ENCODE data around the gene FMN1.

Gene FMN1

GRCh38 chr15:33194237-33194636, 277 bp downstream of the FMN1 start:
- Mint-ChIP-seq H3K27me3 (ENCODE audit: low read depth) (peaks cover 28% of the 10 kb centered on the region), H3K4me3 (peak overlapping the region; percentile 84 to 87 (median 87)), H3K9me3 (no peaks in the 10 kb centered on the region), H3K36me3 (ENCODE audit: low read depth) (no peaks in the 10 kb centered on the region), H3K4me1 (peaks cover 7% of the 10 kb centered on the region), H3K27ac (peak overlapping the region in 2 of 3 experiments; percentile 55 to 85)
- TF ChIP-seq, protein P1, sequence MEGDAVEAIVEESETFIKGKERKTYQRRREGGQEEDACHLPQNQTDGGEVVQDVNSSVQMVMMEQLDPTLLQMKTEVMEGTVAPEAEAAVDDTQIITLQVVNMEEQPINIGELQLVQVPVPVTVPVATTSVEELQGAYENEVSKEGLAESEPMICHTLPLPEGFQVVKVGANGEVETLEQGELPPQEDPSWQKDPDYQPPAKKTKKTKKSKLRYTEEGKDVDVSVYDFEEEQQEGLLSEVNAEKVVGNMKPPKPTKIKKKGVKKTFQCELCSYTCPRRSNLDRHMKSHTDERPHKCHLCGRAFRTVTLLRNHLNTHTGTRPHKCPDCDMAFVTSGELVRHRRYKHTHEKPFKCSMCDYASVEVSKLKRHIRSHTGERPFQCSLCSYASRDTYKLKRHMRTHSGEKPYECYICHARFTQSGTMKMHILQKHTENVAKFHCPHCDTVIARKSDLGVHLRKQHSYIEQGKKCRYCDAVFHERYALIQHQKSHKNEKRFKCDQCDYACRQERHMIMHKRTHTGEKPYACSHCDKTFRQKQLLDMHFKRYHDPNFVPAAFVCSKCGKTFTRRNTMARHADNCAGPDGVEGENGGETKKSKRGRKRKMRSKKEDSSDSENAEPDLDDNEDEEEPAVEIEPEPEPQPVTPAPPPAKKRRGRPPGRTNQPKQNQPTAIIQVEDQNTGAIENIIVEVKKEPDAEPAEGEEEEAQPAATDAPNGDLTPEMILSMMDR (IDR thresholded peaks at IDR 0.05; ENCODE audit: unreplicated experiment in 3 of 3) = no peak

DNA sequence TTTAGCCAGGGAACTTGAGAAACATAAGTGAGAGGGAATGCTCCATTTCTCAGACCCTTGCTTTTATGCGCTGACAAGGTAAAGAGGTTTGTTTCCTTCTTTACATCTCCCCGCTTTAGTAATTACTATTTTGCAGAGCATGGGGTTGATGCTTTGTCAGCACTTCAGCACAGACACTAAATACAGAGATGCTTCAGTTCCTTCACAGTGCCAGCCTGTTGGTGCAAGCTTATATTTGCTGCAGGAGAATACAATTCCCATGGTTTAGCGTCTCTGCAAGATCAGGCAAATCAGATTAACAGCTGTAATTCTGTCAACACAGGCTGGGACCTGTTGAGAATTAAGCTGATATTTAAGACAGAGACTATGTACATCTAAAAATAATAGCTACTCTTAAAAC, 2.9 kb downstream of the FMN1 start:
- no peaks in the 10 kb centered on the region for H3K9me3 Mint-ChIP-seq
- H3K27me3 Mint-ChIP-seq (ENCODE audit: low read depth) = peaks cover 28% of the 10 kb centered on the region
- no peak overlapping the region for H3K4me3 Mint-ChIP-seq
- TF ChIP-seq, protein P1 (IDR thresholded peaks at IDR 0.05; ENCODE audit: unreplicated experiment in 3 of 3) = no peak
- peaks cover 7% of the 10 kb centered on the region for H3K4me1 Mint-ChIP-seq
- no peaks in the 10 kb centered on the region for H3K36me3 Mint-ChIP-seq (ENCODE audit: low read depth)
- H3K27ac Mint-ChIP-seq = no peak overlapping the region

DNA sequence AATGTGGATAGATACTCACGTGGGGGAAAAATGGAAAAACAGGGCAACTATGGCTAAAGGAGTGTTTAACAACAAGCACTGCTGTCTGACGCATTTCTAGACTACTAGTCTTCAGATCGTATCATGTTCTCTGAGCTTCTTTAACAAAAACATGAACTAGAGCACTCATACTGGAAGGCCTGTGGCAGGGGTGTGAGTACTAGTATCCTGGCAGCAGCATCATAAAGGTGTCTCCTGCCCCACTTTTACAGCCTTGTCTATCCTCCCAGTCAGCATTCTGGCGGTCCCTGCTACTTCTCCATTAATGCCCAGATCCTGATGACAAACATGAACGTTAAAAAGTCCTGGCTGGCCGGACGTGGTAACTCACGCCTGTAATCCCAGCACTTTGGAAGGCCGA, 4.0 kb downstream of the FMN1 start:
- peaks cover 7% of the 10 kb centered on the region for H3K4me1 Mint-ChIP-seq
- no peak overlapping the region for H3K4me3 Mint-ChIP-seq
- TF ChIP-seq, protein P1 (IDR thresholded peaks at IDR 0.05; ENCODE audit: unreplicated experiment in 3 of 3) = no peak
- H3K27ac Mint-ChIP-seq = no peak overlapping the region
- peaks cover 28% of the 10 kb centered on the region for H3K27me3 Mint-ChIP-seq (ENCODE audit: low read depth)
- no peaks in the 10 kb centered on the region for H3K9me3 Mint-ChIP-seq
- no peaks in the 10 kb centered on the region for H3K36me3 Mint-ChIP-seq (ENCODE audit: low read depth)

- no peak overlapping the region for H3K27ac Mint-ChIP-seq
- H3K9me3 Mint-ChIP-seq = no peaks in the 10 kb centered on the region
- H3K4me3 Mint-ChIP-seq = no peak overlapping the region
- H3K27me3 Mint-ChIP-seq (ENCODE audit: low read depth) = peaks cover 13% of the 10 kb centered on the region
- no peaks in the 10 kb centered on the region for H3K4me1 Mint-ChIP-seq
- no peaks in the 10 kb centered on the region for H3K36me3 Mint-ChIP-seq (ENCODE audit: low read depth)
- TF ChIP-seq, protein P1 (IDR thresholded peaks at IDR 0.05; ENCODE audit: unreplicated experiment in 3 of 3) = no peak
Measured at GRCh38 chr15:33188641-33189257, 5.8 kb downstream of the FMN1 start.

GRCh38 chr15:33188159-33188558, 6.4 kb downstream of the FMN1 start:
- no peaks in the 10 kb centered on the region for H3K9me3 Mint-ChIP-seq
- no peaks in the 10 kb centered on the region for H3K36me3 Mint-ChIP-seq (ENCODE audit: low read depth)
- H3K27ac Mint-ChIP-seq = no peak overlapping the region
- TF ChIP-seq, protein P1 (IDR thresholded peaks at IDR 0.05; ENCODE audit: unreplicated experiment in 3 of 3) = no peak
- H3K27me3 Mint-ChIP-seq (ENCODE audit: low read depth) = peaks cover 7% of the 10 kb centered on the region
- H3K4me3 Mint-ChIP-seq = no peak overlapping the region
- no peaks in the 10 kb centered on the region for H3K4me1 Mint-ChIP-seq

- H3K9me3 Mint-ChIP-seq = no peaks in the 10 kb centered on the region
- no peak overlapping the region for H3K27ac Mint-ChIP-seq
- TF ChIP-seq, protein P1 (IDR thresholded peaks at IDR 0.05; ENCODE audit: unreplicated experiment in 3 of 3) = no peak
- H3K27me3 Mint-ChIP-seq (ENCODE audit: low read depth) = no peaks in the 10 kb centered on the region
- H3K36me3 Mint-ChIP-seq (ENCODE audit: low read depth) = no peaks in the 10 kb centered on the region
- no peaks in the 10 kb centered on the region for H3K4me1 Mint-ChIP-seq
- H3K4me3 Mint-ChIP-seq = no peak overlapping the region
Measured at GRCh38 chr15:33183334-33183733, 11.2 kb downstream of the FMN1 start.

All from nephron (organoid).